Inflammatory macrophage (primary cell): ENCODE data around the gene CALY.
A peak's percentile ranks its signal among the peaks of the same experiment; 100 is the strongest.

ENCODE experiments used
- DNase-seq, 2 donors: peaks; one replicate each; pipeline ENCODE4 v3.0.0-alpha.2; 2020 to 2022

CALY gene

DNA sequence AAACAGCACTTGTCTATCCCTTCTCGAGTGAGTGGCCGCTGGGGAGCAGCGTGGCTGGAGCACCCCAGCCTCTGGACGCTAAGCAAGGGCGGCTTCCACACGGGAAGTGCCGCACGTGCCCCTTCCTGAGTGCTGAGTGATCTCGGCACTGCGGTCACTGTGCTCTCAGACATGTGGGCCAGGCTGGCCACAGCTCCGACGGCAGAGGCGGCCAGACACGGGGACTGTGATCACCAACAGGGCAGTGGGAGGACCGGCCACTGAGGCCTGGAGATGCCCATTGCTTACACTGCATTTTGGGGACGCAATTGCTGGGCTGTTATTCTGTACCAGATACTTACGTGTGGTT is 29.4 kb upstream of the CALY start:
- DNase-seq, result no peak

DNA sequence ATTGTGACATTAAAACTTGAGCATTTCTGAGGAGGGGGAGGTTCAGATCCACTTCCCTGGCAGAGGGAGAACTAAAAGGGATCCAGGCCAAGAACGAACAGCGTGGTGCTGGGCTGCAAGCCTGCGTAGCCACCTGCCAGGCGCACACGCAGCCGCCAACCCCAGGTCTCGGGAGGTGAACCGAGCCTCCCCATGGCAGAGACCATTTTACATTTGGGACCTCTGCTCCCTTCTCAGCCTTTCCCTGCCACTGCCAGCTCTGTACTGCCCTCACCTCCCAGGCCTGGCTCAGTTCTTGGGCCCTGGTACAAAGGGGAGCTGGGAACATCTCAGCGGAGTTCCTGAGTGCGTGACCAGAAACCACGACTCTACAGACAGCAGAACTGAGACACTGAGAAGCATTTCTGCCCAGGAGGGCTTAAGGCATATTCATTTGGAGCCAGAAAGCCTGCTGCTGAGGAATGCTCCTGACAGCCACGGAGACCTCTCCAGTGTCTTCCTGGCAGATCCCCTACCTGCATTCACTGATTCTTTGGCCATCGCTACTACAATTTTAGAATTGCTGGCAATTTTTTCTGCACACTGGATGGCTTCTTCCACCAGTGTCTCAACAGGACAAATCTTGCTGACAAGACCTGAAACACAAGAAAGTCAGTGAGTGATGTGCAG is 28.9 kb upstream of the CALY start:
- no peak for DNase-seq

- no peak for DNase-seq
These were observed 28.1 kb upstream of the CALY start for GRCh38 chr10:133364645-133365431.

- DNase-seq, result no peak
These were observed 26.1 kb upstream of the CALY start for GRCh38 chr10:133362846-133363245.

- DNase-seq, result peak; percentile 13 to 33
These were observed 25.2 kb upstream of the CALY start for GRCh38 chr10:133361773-133362441.

- DNase-seq, result no peak
These were observed 24.5 kb upstream of the CALY start for GRCh38 chr10:133361227-133361626.

- DNase-seq, result no peak
These were observed 23.4 kb upstream of the CALY start for GRCh38 chr10:133359972-133360610.

DNA sequence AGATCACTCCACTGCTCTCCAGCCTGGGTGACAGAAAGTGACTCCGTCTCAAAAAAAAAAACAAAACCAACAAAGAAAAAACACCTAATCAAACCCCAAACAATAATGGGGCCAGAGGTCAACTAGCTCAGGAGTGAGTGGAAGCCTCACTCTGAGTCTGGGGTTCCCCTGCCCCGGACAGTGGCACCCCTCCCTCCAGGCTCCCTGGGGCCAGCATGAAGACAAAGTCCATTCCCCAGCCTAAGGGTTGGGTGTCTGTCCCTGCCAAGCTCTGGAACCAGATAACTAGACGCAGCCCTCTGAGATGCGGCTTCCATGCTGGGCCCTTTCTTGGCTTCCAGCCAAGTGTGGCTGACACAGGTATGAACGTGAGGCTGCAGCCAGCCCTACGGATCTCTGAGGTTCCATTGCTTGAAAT is 22.9 kb upstream of the CALY start:
- no peak for DNase-seq

DNA sequence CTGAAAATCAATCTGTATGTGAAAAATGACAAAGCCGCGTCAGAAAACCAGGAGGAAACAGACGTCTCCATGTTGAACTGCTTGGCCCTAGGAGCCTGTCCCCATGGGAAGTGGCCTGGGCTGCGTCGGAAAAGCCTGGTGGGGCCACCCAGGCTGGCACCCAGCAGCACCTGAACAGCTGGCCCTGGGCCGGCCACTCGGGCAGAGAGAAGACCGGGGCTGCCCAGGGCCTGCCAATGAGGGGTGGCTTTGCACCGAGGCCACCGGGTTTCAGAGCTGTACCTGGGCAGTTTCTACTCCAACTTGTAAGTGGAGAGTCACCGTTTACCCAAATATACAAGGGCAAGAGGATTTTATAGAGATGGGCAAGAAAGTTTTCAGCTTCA is 22.2 kb upstream of the CALY start:
- DNase-seq, result no peak

- DNase-seq, result no peak
These were observed 21.6 kb upstream of the CALY start for GRCh38 chr10:133358162-133358924.

DNA sequence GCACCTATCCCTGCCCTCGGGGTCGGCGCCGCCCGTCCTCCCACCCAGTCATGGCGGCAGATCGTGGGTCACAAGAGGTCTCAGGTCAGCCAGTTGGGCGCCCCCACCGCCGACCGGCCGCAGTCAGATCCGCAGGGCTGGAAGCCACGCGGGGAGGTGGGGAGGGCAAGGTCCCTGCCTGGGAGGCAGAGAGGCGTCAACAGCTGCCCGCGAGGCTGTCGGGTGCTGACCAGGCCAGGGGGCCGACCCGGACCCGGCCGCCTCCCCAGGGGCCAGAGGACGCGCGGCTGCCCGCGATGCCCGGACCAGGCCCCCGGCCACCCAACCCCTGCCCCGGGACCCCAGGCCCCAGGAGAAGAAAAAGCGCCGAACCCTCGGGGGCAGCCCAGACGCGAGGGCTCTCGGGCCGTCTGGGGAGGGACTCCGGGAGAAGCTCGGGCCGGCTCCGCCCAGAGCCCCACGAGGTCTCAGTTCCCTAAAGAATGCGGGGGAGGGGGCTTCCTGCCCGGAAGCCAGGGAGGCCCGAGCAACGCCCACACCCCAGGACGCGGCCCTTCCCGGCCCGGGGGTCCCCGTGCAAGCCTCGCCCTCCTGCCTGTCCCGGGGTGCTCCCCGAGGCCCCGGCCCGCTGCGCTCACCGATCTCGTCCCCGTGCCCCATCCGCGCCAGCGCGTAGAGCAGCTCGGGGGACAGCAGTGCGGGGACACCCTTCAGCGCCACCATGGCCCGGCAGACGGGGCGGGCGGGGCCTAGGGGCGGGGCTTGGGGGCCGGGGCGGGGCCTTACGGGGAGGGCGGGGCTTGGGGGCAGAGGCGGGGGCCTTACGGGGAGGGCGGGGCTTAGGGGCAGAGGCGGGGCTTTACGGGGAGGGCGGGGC is 20.8 kb upstream of the CALY start, which contains the start of gene FUOM:
FUOM (minus strand) TSS at position 735 of the 877 bp plus-strand sequence; CDS start at position 723, 12 bp downstream.
- DNase-seq, result peak; percentile 91 to 96

GRCh38 chr10:133356549-133357284 is 20.0 kb upstream of the CALY start:
- no peak for DNase-seq

- no peak for DNase-seq
These were observed 19.3 kb upstream of the CALY start for GRCh38 chr10:133355991-133356390.

DNA sequence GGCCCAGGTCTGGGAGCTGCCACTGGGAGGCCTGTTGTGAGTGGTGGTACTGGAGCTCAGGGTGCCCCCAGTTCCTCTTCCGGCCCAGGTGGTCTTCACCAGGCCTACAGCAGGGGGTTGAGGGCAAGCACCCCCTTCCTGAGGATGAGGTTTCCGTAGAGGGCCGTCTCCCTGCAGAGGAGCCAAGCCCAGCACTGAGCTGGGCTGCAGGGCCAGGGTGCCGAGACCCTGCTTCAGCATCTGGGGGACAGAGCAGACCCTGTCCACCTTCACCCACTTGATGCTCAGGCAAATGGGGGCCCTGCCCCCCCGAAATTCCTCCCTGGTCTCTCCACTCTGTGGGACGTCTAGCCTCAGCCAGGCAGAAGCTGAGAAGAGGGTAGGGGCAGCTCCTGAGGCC is 18.6 kb upstream of the CALY start:
- DNase-seq, result no peak

GRCh38 chr10:133354672-133355240 is 18.1 kb upstream of the CALY start:
- DNase-seq, result no peak

DNA sequence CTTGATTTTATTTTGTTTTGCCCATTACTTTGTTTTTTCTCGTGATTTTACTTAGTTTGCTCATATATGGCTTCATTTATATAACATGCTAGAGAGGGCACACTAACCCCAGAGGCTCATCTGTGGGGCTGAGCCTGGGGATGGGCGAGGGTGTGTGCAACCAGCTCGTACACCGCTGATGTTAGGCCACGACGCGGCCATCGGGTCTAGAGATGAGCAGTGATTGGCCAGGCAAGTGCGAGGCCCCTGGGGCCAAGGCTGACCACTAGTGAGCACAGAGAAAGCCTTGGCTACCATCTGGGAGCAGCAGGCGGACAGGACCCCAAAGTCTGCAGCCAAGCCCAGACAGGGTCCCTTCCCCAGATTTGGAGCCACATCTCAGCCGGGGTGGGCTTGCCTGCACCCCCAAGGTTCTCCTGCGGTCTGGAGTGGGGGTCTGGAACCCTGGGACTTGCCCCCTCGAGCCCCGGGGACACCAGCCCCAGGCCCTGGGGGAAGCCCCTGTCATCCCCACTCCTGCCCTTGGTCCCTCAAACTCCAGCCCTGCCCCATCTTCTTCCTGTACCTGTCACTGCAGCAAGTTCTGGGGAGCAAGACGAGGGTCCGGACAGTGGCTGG is 17.4 kb upstream of the CALY start:
- DNase-seq, result no peak

- no peak for DNase-seq
These were observed 16.7 kb upstream of the CALY start for GRCh38 chr10:133353202-133353959.

- DNase-seq, result no peak
These were observed 15.0 kb upstream of the CALY start for GRCh38 chr10:133351408-133352318.
